Lung (tissue), 12 donors: ENCODE results near the gene GTF3A. TPM values are rescaled to one million over a fixed set of nuclear protein-coding genes. Genes with fewer than 3 reads are reported as not detected.

ENCODE experiments used
- ATAC-seq: fragments of 200-7000 bp; cut with Tn5 transposase; one replicate; pipeline ENCODE4 v1.9.1; 2020; ENCODE audit warnings: moderate number of reproducible peaks; ENCODE audit not compliant: insufficient read depth, low FRiP score
- DNase-seq, 3 donors: peaks; one replicate each; pipeline ENCODE4 v3.0.0-alpha.2; 2013 to 2017
- H3K27ac ChIP-seq, 2 donors: one replicate each; pipeline ENCODE4 v1.5.1; 2013; ENCODE audit warnings: mild to moderate bottlenecking in 2 of 2, moderate library complexity in 2 of 2, control low read depth in 1 of 2, inconsistent platforms in 1 of 2, low read depth in 1 of 2, low read length in 1 of 2
- H3K27me3 ChIP-seq, 3 donors: one replicate each; pipeline ENCODE4 v1.5.1; 2013; ENCODE audit warnings: low read length in 2 of 3; ENCODE audit not compliant: control insufficient read depth in 3 of 3, insufficient read depth in 3 of 3
- H3K36me3 ChIP-seq, 4 donors: one replicate each; pipeline ENCODE4 v1.5.1; 2013; ENCODE audit warnings: low read length in 4 of 4, mild to moderate bottlenecking in 1 of 4, moderate library complexity in 1 of 4; ENCODE audit not compliant: control insufficient read depth in 4 of 4, insufficient read depth in 4 of 4
- H3K4me1 ChIP-seq, 5 donors: one replicate each; pipeline ENCODE4 v1.5.1; 2013; ENCODE audit warnings: low read length in 5 of 5, mild to moderate bottlenecking in 2 of 5, moderate library complexity in 1 of 5; ENCODE audit not compliant: control insufficient read depth in 5 of 5, insufficient read depth in 5 of 5
- H3K4me3 ChIP-seq: one replicate; pipeline ENCODE4 v1.5.1; 2013; ENCODE audit warnings: mild to moderate bottlenecking, control low read depth, moderate library complexity
- H3K9ac ChIP-seq, 2 donors: one replicate each; pipeline ENCODE4 v1.5.1; 2013; ENCODE audit warnings: low read length in 2 of 2, control low read depth in 1 of 2; ENCODE audit not compliant: insufficient read depth in 1 of 2
- H3K9me3 ChIP-seq, 4 donors: one replicate each; pipeline ENCODE4 v1.5.1; 2013; ENCODE audit warnings: low read length in 3 of 4, mild to moderate bottlenecking in 1 of 4, moderate library complexity in 1 of 4; ENCODE audit not compliant: control insufficient read depth in 4 of 4, insufficient read depth in 3 of 4
- WGBS, 2 donors: extraction: QIAGEN DNeasy Blood & Tissue Kit; methylation state at CpG; one replicate each; pipeline ENCODE4 v1.1.7; 2013; 5-methylcytosine and 5-hydroxymethylcytosine counted together
- polyA plus RNA-seq, 2 donors: library from polyadenylated mRNA; stranded (reverse); fragments of 200-250 nt; gene quantifications; one replicate each; pipeline ENCODE4 v1.2.1, GENCODE V29; 2013
- total RNA-seq, 2 donors: library from RNA; depleted of rRNA in 1 of 2; stranded (reverse); fragments of >200 nt in 1 of 2; gene quantifications; one replicate each; pipeline ENCODE4 v1.2.1, GENCODE V29; 2014 to 2021
- TF ChIP-seq, protein P1 (sequence below): IDR thresholded peaks from 2 replicates; pipeline ENCODE4 v1.5.1; 2012; ENCODE audit warnings: mild to moderate bottlenecking; ENCODE audit errors: control extremely low read depth, extremely low read depth
- donor health status: control.
- donor health status: control.
- donor health status: Bipolar disorder and iron deficiency.
- donor health status: healthy.
- donor health status: DM: yes; HTN: yes; CAD: no.

GTF3A gene
- total and polyA plus RNA-seq, 4 donors = 38.2 to 241 (median 111) TPM

GRCh38 chr13:27403203-27403678, 21.2 kb upstream of the GTF3A start:
- Histone ChIP-seq H3K27ac (peak overlapping the region; percentile 51 to 66), H3K4me1 (peaks cover 2 to 16% (median 6%) of the 10 kb centered on the region in 5 donors), H3K4me3 (no peak overlapping the region), H3K27me3 (no peaks in the 10 kb centered on the region), H3K9me3 (no peaks in the 10 kb centered on the region), H3K9ac (no peak overlapping the region), H3K36me3 (no peaks in the 10 kb centered on the region)
- 46 to 62% methylated on average over 3 of the region's 3 CpGs for WGBS, 2 donors
- TF ChIP-seq, protein P1, sequence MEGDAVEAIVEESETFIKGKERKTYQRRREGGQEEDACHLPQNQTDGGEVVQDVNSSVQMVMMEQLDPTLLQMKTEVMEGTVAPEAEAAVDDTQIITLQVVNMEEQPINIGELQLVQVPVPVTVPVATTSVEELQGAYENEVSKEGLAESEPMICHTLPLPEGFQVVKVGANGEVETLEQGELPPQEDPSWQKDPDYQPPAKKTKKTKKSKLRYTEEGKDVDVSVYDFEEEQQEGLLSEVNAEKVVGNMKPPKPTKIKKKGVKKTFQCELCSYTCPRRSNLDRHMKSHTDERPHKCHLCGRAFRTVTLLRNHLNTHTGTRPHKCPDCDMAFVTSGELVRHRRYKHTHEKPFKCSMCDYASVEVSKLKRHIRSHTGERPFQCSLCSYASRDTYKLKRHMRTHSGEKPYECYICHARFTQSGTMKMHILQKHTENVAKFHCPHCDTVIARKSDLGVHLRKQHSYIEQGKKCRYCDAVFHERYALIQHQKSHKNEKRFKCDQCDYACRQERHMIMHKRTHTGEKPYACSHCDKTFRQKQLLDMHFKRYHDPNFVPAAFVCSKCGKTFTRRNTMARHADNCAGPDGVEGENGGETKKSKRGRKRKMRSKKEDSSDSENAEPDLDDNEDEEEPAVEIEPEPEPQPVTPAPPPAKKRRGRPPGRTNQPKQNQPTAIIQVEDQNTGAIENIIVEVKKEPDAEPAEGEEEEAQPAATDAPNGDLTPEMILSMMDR = no peak
- DNase-seq (peak; percentile 33 to 59 (median 58)), ATAC-seq (peak; percentile 38)

DNA sequence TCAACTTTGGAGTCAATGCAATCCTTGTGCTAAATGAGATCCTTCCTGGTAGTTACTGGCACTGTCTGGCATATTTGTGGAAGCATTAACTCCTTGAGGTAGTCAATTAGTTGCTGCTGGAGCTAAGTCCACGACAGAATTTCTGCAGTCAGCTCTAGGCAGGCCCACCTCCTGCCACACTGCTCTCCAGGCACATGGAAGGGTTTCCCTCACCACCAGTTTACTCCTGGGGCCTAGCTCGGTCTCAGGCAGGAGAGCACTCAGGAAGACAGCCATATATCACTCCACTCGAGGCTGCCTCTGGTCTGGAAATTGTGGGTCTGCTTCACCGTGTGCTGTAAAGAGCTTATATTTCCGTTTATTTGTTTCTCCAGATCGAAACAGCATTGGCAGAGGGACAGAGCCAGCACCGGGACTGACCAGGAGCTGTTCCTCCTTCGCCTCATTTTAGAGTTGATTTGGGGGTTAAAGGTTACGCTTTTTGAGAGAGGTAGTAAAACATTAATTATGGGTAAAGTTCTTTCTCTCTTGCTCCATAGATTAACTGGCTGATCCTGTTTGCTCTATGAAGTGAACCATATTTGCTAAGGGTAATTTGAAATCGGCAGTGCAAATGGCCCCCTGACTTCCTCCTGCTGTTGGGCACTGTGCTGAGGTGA, 20.6 kb upstream of the GTF3A start:
- Histone ChIP-seq H3K9me3 (no peaks in the 10 kb centered on the region), H3K27me3 (no peaks in the 10 kb centered on the region), H3K36me3 (no peaks in the 10 kb centered on the region), H3K9ac (no peak overlapping the region), H3K4me1 (peaks cover 2 to 16% (median 6%) of the 10 kb centered on the region in 5 donors), H3K27ac (peak overlapping the region; percentile 51 to 66), H3K4me3 (no peak overlapping the region)
- ATAC-seq = no peak
- no peak for DNase-seq
- TF ChIP-seq, protein P1 = no peak
- 54 to 56% methylated on average over 10 of the region's 10 CpGs for WGBS, 2 donors

GRCh38 chr13:27404680-27405079, 19.7 kb upstream of the GTF3A start:
- Histone ChIP-seq H3K4me1 (peaks cover 2 to 16% (median 6%) of the 10 kb centered on the region in 5 donors), H3K36me3 (no peaks in the 10 kb centered on the region), H3K9me3 (no peaks in the 10 kb centered on the region), H3K4me3 (no peak overlapping the region), H3K9ac (no peak overlapping the region), H3K27me3 (no peaks in the 10 kb centered on the region), H3K27ac (no peak overlapping the region)
- no peak for ATAC-seq
- TF ChIP-seq, protein P1 = no peak
- DNase-seq = no peak
- 69 to 86% methylated on average over 17 of the region's 17 CpGs for WGBS, 2 donors
